PFSK-1 (cell line): ENCODE results near the gene TTLL5.

Source experiments
- FOXP2 ChIP-seq: optimal IDR thresholded peaks from 2 replicates; pipeline ENCODE3; 2011; ENCODE audit warnings: borderline replicate concordance, control low read depth, inconsistent platforms; ENCODE audit not compliant: insufficient read depth; ENCODE audit errors: extremely low read length, extremely low read depth
- POLR2AphosphoS5 ChIP-seq: IDR thresholded peaks from 2 replicates; pipeline ENCODE4 v1.6.1; 2012; ENCODE audit warnings: low read depth, mild to moderate bottlenecking, control low read depth, low read length, moderate library complexity
- REST ChIP-seq, 2 experiments: IDR thresholded peaks; 2 replicates each; pipeline versions ENCODE4 v1.6.1 to v1.8.0; 2011 to 2012; ENCODE audit warnings: low read depth in 2 of 2, low read length in 2 of 2, control low read depth in 1 of 2, inconsistent platforms in 1 of 2, mild to moderate bottlenecking in 1 of 2, moderate library complexity in 1 of 2; ENCODE audit not compliant: insufficient read depth in 1 of 2
- SIN3A ChIP-seq: IDR thresholded peaks from 2 replicates; pipeline ENCODE4 v1.6.1; 2012; ENCODE audit warnings: mild to moderate bottlenecking, low read length, moderate library complexity, borderline replicate concordance; ENCODE audit not compliant: insufficient read depth
- TAF1 ChIP-seq: IDR thresholded peaks from 2 replicates; pipeline ENCODE4 v1.6.1; 2012; ENCODE audit warnings: low read length, control low read depth, borderline replicate concordance; ENCODE audit not compliant: insufficient read depth

TTLL5 gene

GRCh38 chr14:75999511-76000190 lies 338.6 kb downstream of the TTLL5 start:
- TF ChIP-seq TAF1, result no peak
- TF ChIP-seq SIN3A, result no peak
- no peak for TF ChIP-seq REST (IDR thresholded peaks at IDR 0.05; ENCODE audit: insufficient read depth in 1 of 2, low read depth in 2 of 2, low read length in 2 of 2)
- no peak for TF ChIP-seq FOXP2
- TF ChIP-seq POLR2AphosphoS5, result no peak

- TF ChIP-seq REST (IDR thresholded peaks at IDR 0.05; ENCODE audit: insufficient read depth in 1 of 2, low read depth in 2 of 2, low read length in 2 of 2) (no peak), SIN3A (no peak), POLR2AphosphoS5 (no peak), TAF1 (no peak), FOXP2 (no peak)
These were observed 341.3 kb downstream of the TTLL5 start for GRCh38 chr14:76002383-76002782.
